ENCODE data around the gene OSGIN1. TPM values are rescaled to one million over a fixed set of nuclear protein-coding genes. Genes with fewer than 3 reads are reported as not detected.

Gene OSGIN1
- polyA plus RNA-seq, 1 donor, result 0.59 TPM

DNA sequence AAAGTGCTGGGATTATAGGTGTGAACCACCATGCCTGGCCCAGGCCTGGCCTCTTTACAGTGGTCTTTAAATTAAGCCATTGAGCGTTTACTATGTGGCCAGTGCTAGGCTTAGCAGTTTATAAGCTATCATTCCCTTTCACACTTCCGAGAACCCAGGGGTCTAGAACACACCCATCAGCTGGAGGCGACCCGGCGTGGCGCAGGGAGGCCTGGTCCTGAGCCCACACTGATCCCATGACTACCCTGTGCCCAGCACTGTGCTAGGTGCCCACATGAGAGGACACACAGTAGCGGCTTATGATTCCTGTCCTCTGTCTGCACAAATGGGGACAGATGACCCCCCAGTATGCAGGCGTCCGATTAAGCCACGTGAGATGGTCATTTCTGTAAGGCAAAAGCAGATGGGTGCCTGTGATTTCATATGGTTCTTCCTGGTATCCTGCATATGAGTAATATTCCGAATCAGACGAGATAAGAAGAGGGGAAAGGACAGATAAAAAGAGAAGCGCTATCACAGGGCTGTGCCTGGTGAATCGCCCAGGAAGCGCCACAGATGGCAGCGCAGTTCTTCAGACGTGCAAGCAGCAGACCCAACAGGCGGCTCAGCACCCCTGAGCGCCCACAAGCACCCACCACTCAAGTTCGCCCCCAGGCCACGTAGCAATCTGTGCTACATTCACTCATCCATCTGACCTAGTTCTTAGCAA, 5.3 kb downstream of the OSGIN1 start:
- no peak for DNase-seq (ENCODE audit: low read depth)

DNA sequence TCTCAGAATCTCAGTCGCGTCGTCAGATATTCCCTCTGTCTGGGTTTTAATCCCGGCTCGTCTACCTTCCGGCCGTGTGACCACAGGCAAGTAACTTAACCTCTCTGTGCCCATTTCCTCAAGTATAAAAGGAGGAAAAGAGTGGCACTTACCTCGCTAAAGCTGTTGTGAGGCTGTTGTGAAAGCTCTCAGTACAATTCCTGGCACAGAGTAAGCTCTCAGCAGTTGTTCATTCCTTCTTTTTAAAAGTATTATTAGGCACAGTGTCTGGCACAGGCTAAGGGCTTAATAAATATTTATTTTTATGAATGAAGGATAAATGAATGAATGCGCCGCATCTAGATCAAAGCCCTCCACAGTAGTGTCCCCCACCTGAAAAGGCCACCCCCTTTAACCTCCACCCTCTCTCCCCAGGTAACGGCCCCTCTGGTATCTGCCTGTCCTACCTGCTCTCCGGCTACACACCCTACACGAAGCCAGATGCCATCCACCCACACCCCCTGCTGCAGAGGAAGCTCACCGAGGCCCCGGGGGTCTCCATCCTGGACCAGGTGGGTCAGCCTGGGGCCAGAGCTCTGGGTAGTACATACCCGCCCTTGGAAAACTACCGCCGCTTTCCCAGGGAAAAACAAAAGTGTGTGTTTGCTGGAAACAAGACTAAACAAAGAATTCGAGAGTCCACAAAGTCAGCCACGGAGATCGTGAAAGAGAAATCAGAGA, 6.0 kb downstream of the OSGIN1 start:
- no peak for DNase-seq (ENCODE audit: low read depth)

GRCh38 chr16:83959656-83960434, 6.8 kb downstream of the OSGIN1 start:
- no peak for DNase-seq (ENCODE audit: low read depth)

- DNase-seq (ENCODE audit: low read depth), result no peak
Measured at GRCh38 chr16:83960521-83961249, 7.6 kb downstream of the OSGIN1 start.

DNA sequence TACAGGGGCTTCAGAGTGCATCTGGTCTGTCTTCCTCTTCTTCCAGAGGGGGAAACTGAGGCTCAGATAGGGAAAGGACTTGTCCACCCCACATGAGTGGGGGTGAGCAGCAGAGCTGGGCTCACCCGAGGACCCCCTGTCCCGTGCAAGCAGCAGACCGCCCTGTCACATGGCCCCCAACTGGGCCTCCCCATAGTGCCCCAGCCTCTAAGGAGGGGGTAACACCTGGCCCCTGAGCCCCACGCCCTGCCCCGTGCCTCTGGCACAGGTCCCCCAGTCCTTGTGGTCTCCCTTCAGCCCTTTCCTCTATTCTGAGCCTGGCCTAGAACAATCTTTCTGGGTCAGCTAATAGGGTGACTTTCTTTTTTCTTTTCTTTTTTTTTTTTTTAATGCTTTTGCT, 8.6 kb downstream of the OSGIN1 start:
- DNase-seq (ENCODE audit: low read depth), result no peak

DNA sequence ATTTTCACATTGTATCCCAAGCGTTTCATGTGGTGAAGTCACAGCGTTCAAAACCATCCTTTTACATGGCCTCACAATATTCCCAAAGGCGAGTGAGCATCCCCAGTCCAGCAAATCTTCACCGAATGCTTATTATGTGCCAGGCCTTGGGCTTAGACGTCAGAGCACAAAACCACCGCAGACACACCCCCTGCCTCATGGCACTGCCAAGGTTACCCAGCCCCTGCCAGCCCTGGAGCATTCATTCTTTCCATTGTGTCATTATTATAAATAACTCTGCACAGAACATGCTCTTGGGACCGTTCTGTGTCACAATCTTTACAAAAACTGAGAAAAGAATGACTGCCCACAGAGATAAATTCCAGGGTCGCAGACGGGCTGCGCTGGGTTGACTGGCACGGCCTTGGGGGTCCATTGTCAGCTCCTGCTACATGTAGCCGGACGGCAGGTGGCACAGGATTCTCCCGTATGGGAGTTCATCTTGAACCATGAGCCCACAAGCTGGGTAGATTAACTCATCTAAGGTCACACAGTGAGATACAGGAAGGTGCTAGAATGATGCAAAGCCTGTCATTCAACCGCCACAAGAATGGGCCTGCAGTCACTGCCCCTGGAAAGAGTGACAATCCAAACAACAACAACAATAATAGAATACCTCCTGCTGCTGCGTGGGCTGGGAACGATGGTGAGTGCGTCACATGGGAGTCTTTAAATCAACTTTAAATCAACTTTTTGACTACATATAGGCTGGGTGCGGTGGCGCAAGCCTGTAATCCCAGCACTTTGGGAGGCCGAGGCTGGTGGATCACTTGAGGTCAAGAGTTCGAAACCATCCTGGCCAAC, 10.5 kb downstream of the OSGIN1 start:
- no peak for DNase-seq (ENCODE audit: low read depth)

DNA sequence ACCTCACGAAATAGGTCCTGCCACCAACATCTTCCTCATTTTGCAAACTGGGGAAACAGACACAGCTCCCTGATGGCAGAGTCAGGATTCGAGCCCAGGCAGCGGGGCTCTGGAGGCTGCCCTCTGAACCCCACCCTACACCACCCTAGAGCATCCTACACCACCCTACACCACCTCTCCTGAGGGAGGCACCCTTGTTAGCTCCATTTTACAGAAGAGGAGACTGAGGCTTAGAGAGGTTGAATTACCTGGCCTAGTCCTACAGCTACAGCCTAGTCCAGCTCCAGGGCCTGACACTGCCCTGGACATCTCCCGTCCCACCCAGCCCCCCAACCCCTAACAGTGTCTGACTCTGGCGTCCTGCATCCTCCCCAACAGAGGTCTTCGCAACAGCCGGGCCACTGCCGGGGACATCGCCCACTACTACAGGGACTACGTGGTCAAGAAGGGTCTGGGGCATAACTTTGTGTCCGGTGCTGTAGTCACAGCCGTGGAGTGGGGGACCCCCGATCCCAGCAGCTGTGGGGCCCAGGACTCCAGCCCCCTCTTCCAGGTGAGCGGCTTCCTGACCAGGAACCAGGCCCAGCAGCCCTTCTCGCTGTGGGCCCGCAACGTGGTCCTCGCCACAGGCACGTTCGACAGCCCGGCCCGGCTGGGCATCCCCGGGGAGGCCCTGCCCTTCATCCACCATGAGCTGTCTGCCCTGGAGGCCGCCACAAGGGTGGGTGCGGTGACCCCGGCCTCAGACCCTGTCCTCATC, 11.8 kb downstream of the OSGIN1 start:
- DNase-seq (ENCODE audit: low read depth), result no peak

DNA sequence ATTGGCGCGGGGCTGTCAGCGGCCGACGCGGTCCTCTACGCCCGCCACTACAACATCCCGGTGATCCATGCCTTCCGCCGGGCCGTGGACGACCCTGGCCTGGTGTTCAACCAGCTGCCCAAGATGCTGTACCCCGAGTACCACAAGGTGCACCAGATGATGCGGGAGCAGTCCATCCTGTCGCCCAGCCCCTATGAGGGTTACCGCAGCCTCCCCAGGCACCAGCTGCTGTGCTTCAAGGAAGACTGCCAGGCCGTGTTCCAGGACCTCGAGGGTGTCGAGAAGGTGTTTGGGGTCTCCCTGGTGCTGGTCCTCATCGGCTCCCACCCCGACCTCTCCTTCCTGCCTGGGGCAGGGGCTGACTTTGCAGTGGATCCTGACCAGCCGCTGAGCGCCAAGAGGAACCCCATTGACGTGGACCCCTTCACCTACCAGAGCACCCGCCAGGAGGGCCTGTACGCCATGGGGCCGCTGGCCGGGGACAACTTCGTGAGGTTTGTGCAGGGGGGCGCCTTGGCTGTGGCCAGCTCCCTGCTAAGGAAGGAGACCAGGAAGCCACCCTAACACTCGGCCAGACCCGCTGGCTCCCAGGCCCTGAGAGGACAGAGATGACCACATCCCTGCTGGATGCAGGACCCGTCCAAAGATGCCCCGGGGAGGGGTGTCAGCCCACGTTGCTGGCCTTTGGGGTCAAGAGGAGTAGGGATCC, 12.6 kb downstream of the OSGIN1 start:
- no peak for DNase-seq (ENCODE audit: low read depth)

GRCh38 chr16:83966153-83966696, 13.2 kb downstream of the OSGIN1 start:
- DNase-seq (ENCODE audit: low read depth), result no peak

- DNase-seq (ENCODE audit: low read depth), result no peak
Measured at GRCh38 chr16:83967091-83967490, 14.1 kb downstream of the OSGIN1 start.

GRCh38 chr16:83967838-83968305, 14.8 kb downstream of the OSGIN1 start, which contains the start of gene NECAB2:
Gene NECAB2, plus strand, starts transcription at chr16:83968244. Its CDS starts 405 bp downstream, at chr16:83968649.
- no peak for DNase-seq (ENCODE audit: low read depth)

DNA sequence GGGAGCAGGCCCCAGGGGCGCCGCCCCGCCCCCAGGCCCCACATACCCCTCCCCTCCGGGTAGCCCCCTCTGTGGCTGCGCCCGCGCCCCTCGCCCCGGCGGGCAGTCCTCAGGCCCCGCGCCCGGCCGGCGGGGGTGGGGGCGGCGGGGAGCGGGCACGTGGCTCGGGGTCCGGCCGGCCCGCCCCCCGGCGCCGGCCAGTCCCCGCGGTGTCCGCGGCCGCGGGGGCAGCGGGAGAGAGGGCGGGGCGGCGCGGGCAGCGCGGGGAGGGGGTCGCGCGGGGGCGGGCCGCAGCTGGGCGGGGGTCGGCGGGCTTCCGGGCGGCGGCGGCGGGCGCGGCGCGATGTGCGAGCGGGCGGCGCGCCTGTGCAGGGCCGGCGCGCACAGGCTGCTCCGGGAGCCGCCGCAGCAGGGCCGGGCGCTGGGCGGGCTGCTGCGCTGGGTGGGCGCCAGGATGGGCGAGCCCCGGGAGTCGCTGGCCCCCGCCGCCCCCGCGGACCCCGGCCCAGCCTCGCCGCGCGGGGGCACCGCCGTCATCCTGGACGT, 15.3 kb downstream of the OSGIN1 start:
- DNase-seq (ENCODE audit: low read depth), result no peak

- DNase-seq (ENCODE audit: low read depth), result no peak
Measured at GRCh38 chr16:83968891-83969649, 16.0 kb downstream of the OSGIN1 start.

- DNase-seq (ENCODE audit: low read depth), result no peak
Measured at GRCh38 chr16:83969771-83970429, 16.9 kb downstream of the OSGIN1 start.

- no peak for DNase-seq (ENCODE audit: low read depth)
Measured at GRCh38 chr16:83970430-83970815, 17.4 kb downstream of the OSGIN1 start.

DNA sequence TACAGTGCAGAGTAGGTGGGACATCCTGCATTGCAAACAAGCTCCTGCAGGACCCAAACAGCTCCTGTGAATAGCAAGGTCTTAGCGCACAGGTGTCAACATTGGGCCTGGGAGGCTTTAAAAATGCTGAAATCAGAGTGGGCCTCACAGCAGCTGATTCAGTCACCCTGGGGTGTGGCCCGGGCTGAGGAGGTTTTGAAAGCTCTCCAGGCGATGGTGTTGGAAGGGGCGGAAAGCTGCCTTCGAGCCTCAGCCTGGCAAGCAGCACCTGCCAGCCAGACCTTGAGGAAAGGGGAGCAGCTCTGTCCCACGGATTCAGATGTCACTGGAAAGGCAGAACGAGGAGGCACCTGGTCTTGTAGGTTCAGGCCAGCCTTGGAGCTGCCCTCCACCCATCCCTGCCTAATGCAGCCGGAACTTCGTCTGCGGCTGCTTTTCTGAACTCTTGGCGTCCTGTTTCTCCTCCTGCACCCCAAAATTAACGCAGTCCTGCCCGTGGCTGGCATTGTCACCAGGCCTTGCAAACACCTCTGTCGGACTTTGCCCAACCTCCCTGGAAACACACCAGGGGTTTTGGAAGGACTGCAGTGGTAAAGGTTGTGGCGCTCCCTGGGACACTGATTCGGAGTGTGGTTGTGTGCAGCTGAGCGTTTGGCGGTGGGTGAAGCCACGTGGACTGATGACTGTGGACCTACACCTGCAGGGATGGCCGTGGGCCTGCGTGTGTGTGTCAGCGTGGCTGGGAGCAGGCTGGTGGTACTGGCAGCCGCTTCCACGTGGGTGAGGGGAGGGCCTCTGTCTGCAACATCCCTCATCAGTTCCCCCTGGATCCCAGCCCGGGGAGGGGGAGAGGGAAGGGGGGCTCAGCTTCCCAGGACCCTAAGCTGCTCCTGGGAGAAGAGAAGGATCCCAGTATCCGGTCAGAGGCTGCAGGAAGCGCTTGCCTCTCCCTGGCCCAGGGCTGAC, 18.4 kb downstream of the OSGIN1 start:
- no peak for DNase-seq (ENCODE audit: low read depth)
